MG63 (cell line): ENCODE results near the gene ZBTB17. TPM values are rescaled to one million over a fixed set of nuclear protein-coding genes. Genes with fewer than 3 reads are reported as not detected.

Experiments used
- DNase-seq: peaks from one replicate; pipeline ENCODE4 v3.0.0-alpha.2; 2020
- H3K27me3 ChIP-seq: fragments of 250-450 bp; sonication (Bioruptor Pico); 2 replicates; pipeline ENCODE4 v1.5.1; 2020; ENCODE audit warnings: mild to moderate bottlenecking, moderate library complexity
- H3K36me3 ChIP-seq: fragments of 250-450 bp; sonication (Bioruptor Pico); 2 replicates; pipeline ENCODE4 v1.5.1; 2020; ENCODE audit warnings: mild to moderate bottlenecking, moderate library complexity
- H3K4me3 ChIP-seq: fragments of 250-450 bp; sonication (Bioruptor Pico); 2 replicates; pipeline ENCODE4 v1.5.1; 2020; ENCODE audit warnings: mild to moderate bottlenecking, moderate library complexity
- H3K9me3 ChIP-seq: fragments of 250-450 bp; sonication (Bioruptor Pico); 2 replicates; pipeline ENCODE4 v1.5.1; 2020; ENCODE audit warnings: mild to moderate bottlenecking, moderate library complexity
- total RNA-seq: library from RNA; depleted of rRNA; stranded (reverse); fragments of >200 nt; shearing (Covaris generic); gene quantifications from 2 replicates; pipeline ENCODE4 v1.2.3, GENCODE V29; 2014; ENCODE audit warnings: low replicate concordance

ZBTB17 gene
- total RNA-seq, 1 experiment from 2014 or later, result 29.1 TPM

DNA sequence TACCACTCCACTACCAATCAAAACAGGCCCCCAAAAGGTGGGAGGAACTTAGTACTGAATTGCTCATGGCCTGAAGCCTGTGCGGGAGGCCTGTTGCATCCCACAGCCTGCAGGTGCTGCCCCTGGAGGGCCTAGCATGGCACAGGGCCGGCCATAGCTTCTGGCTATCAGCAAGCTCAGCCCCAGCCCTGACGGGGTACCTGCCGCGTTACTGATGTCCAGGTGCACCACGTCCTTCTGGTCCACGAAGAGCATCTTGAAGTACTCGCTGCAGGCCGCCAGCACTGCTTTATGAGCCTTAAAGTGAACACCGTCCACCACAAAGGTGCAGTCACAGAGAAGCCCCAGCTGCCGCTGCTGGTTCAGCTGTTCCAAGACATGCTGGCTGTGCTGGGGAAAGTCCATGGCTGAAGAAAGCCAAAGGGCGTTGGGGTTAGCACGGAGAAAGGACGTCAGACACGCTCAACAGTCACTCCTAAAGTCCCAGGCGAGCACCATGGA is 27.8 kb downstream of the ZBTB17 start:
- Histone ChIP-seq H3K4me3 (no peak overlapping the region), H3K9me3 (no peaks in the 10 kb centered on the region), H3K27me3 (no peaks in the 10 kb centered on the region), H3K36me3 (peaks cover 37% of the 10 kb centered on the region)
- no peak for DNase-seq

GRCh38 chr1:15947382-15948090 is 28.4 kb downstream of the ZBTB17 start:
- no peak for DNase-seq
- H3K36me3 ChIP-seq, result peaks cover 40% of the 10 kb centered on the region
- no peak overlapping the region for H3K4me3 ChIP-seq
- H3K27me3 ChIP-seq, result no peaks in the 10 kb centered on the region
- H3K9me3 ChIP-seq, result no peaks in the 10 kb centered on the region

DNA sequence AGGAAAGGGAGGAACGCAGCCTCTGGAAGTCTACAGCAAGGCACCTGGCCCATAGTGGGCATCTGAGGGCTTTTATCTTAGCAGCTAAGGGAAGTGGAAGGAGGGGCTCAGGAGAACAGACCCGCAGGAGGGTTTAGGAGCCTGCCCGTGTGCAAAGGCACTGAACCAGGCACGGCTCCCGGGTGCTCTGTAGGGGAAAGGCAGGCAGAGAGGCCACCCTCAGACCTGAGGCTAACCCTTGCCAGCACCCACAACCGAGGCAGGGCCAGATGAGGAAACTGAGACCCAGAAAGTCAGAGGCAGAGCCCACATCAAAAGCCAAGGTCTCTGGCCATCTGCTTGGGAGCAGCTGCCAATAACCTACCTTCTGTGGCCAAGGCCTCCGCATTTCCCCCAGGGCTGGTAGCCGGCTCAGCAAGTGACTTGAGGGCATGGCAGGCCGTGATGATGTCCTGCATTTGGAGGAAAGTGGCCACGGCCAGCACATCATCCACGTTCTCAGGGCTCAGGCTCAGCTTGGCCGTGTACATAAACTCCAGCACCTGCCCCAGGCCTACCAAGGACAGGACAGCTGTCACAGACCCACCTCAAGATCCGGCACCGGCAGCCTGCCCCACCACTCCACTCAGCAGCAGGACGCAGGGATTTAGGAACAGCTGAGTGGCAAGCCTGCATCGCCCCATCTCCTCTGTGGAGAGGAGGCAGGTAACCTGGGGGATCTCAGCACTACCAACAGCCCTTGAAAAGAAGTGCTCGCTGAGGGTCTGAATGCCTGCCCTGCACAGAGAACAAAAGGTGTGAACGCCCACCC is 29.1 kb downstream of the ZBTB17 start:
- H3K9me3 ChIP-seq, result no peaks in the 10 kb centered on the region
- no peaks in the 10 kb centered on the region for H3K27me3 ChIP-seq
- DNase-seq, result no peak
- H3K4me3 ChIP-seq, result no peak overlapping the region
- peaks cover 38% of the 10 kb centered on the region for H3K36me3 ChIP-seq

DNA sequence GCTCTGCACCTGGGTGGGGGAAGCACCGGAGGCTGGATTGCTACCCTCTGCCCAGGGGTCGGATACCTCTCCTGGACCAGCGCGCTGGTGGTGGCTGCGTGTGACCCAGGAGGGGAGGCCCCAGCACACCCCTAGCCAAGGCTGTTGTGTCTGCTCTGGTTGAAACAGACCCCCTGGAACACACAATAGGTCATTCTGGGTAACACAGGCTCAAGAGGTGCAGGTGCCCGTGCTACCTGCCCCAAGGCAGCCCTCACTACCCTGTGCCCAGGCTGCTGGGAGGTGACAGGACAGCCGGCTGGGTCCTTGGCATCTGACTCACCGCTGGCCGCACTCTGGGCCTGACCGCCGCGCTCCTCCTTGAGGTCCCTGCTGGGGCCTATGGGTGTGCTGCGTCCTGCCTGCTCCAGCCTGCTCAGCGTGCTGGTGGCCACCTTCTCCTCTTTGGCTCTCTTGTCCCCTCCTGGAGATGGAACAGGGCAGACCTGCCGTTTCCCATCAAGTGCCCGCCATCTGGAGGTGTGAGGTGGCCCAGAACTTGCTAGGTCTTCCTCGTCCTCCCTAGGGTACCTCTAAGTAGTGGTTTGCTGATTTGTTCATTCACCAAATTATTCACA is 30.0 kb downstream of the ZBTB17 start:
- DNase-seq, result no peak
- Histone ChIP-seq H3K36me3 (peaks cover 43% of the 10 kb centered on the region), H3K27me3 (no peaks in the 10 kb centered on the region), H3K9me3 (no peaks in the 10 kb centered on the region), H3K4me3 (no peak overlapping the region)

DNA sequence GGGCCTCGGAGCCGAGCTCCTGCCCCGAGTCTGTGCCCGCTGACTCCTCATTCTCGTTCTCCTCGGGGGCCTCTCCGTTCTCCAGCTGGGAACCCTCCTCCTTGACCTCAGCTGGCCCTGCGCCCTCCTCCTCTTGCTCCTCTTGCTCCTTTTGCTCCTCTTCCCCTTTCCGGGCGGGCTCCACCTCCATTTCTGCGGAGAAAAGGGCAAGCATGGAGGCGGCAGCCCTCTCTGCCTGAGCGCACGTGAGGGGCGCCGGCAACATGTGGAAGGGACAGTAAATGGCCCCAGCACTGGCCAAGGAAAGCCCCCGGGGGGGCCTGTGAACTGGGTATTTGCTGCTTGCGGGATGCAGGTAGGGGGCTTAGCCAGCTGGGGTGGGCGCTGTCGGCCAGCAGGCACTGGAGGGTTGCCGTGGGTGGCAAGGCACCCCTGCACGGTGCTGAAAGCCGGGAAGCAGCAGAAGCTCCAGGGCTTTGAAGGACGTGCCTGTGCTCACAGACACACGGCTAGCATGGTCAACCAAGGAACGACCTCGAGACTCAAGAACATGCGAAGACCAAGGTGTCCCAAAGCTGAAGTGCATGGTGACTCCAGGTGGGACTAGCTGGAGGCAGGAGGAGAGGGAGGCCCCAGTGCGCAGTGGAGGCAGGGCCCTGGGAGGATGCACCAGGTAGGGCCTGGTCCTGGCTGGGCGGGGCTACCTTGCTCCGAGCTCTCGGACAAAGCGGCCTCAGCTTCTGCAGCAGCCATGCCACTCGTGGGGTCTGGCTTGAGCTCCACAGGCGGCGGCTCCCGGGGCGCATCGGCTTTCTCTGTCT is 30.7 kb downstream of the ZBTB17 start:
- Histone ChIP-seq H3K36me3 (peaks cover 47% of the 10 kb centered on the region), H3K27me3 (no peaks in the 10 kb centered on the region), H3K9me3 (no peaks in the 10 kb centered on the region), H3K4me3 (no peak overlapping the region)
- DNase-seq, result no peak

GRCh38 chr1:15944308-15945010 is 31.4 kb downstream of the ZBTB17 start:
- Histone ChIP-seq H3K9me3 (no peaks in the 10 kb centered on the region), H3K27me3 (no peaks in the 10 kb centered on the region), H3K36me3 (peaks cover 51% of the 10 kb centered on the region), H3K4me3 (no peak overlapping the region)
- DNase-seq, result no peak

- DNase-seq, result no peak
- Histone ChIP-seq H3K9me3 (no peaks in the 10 kb centered on the region), H3K36me3 (peaks cover 54% of the 10 kb centered on the region), H3K4me3 (no peak overlapping the region), H3K27me3 (no peaks in the 10 kb centered on the region)
These were observed 32.0 kb downstream of the ZBTB17 start for GRCh38 chr1:15943992-15944307.

GRCh38 chr1:15943328-15943991 is 32.4 kb downstream of the ZBTB17 start:
- H3K4me3 ChIP-seq, result no peak overlapping the region
- H3K9me3 ChIP-seq, result no peaks in the 10 kb centered on the region
- no peaks in the 10 kb centered on the region for H3K27me3 ChIP-seq
- DNase-seq, result no peak
- peaks cover 52% of the 10 kb centered on the region for H3K36me3 ChIP-seq

GRCh38 chr1:15942661-15943327 is 33.1 kb downstream of the ZBTB17 start:
- Histone ChIP-seq H3K4me3 (no peak overlapping the region), H3K27me3 (no peaks in the 10 kb centered on the region), H3K9me3 (no peaks in the 10 kb centered on the region), H3K36me3 (peaks cover 51% of the 10 kb centered on the region)
- DNase-seq, result no peak

DNA sequence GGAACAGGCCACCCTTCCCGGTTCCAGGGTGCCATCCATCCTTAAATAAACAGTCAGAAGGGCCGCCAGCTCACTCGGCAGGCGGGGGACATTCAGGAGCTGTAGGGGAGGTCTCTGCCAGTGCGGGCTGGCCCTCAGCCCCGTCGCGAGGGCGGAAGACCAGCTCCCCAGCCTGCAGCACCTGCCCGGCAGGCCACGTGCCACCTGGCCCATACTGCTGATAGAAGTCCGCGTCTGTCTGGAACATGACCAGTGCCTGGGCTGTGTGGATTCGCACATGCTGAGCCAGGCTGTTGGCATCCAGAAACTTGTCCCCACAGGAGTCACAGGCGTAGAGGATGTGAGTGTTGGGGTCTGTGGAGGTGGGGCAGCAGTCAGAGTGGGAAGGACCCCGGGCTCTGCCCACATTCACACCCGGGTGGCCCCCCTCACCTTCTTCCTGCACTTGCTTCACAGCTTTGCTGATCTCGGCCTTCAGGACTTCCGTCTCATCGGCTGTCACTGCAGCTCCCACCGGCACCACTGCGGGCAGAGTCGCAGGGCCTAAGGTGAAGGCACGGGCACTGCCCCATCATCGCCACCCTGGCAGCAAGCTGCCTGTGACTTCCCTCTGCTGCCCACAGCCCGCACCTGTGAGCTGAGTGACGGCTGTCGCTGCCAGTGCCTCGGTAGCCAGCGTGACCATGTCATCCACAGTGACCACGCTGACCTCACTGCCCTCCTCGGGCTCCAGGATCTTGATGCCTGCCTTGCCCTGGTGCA is 33.8 kb downstream of the ZBTB17 start:
- no peak for DNase-seq
- H3K36me3 ChIP-seq, result peaks cover 53% of the 10 kb centered on the region
- no peaks in the 10 kb centered on the region for H3K9me3 ChIP-seq
- H3K27me3 ChIP-seq, result no peaks in the 10 kb centered on the region
- H3K4me3 ChIP-seq, result no peak overlapping the region

GRCh38 chr1:15941044-15941840 is 34.7 kb downstream of the ZBTB17 start:
- H3K4me3 ChIP-seq, result no peak overlapping the region
- DNase-seq, result no peak
- no peaks in the 10 kb centered on the region for H3K27me3 ChIP-seq
- peaks cover 49% of the 10 kb centered on the region for H3K36me3 ChIP-seq
- H3K9me3 ChIP-seq, result no peaks in the 10 kb centered on the region

DNA sequence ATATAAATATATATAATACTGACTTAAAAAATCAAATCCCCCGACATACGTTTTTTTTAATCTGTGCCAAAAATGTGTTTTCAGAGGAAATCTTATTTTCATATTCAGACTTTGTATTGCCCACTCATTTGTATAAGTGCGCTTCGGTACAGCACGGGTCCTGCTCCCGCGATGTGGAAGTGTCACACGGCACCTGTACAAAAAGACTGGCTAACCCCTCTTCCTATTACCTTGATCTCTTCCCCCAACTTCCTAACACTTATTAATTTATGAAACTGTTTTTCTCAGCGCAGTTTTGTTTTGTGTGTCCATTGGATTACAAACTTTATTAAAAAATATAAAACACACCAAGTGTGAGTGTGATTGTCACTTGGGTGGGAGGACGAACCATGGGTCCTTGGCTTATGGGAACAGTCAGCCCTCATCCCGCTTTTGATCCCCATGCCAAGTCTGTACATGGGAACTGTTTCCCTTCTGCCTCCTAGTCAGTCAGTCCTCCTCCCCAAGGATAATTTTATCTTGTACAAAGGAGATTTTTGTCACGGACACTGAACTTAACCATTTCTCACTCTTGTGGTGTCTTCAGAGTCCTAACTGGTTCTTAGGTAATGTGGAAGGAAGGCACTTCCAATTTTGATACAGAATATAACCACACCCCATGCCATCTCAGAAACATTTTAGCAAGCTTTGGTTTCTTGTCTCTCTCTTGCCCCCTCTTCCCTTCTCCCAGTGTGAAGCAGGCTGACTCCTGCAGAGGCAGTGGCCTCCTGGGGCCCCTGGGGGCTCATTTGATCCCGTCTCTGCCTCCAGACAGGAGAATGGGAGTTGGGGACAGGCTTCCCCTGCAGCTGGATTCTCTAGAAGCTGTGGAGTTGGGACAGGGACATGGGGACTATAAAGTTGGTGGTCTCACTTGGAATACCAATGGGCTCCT is 35.5 kb downstream of the ZBTB17 start:
- peaks cover 49% of the 10 kb centered on the region for H3K36me3 ChIP-seq
- H3K4me3 ChIP-seq, result no peak overlapping the region
- no peaks in the 10 kb centered on the region for H3K27me3 ChIP-seq
- no peaks in the 10 kb centered on the region for H3K9me3 ChIP-seq
- DNase-seq, result no peak
